ENCODE results near the gene PITX1.

Gene PITX1

GRCh38 chr5:135067587-135067986 lies 33.6 kb upstream of the PITX1 start:
- no peak overlapping the region for H3K4me3 Mint-ChIP-seq
- ATAC-seq (ENCODE audit: low read depth) (no peak), DNase-seq (ENCODE audit: low spot score in 2 of 2) (no peak)
- H3K4me1 Mint-ChIP-seq = no peaks in the 10 kb centered on the region
- H3K9me3 Mint-ChIP-seq = no peaks in the 10 kb centered on the region
- H3K36me3 Mint-ChIP-seq = no peaks in the 10 kb centered on the region
- H3K27me3 Mint-ChIP-seq = peaks cover 1% of the 10 kb centered on the region
- H3K27ac Mint-ChIP-seq = no peak overlapping the region

GRCh38 chr5:135066781-135067180 lies 32.8 kb upstream of the PITX1 start:
- ATAC-seq (ENCODE audit: low read depth) (no peak), DNase-seq (ENCODE audit: low spot score in 2 of 2) (no peak)
- H3K4me3 Mint-ChIP-seq = no peak overlapping the region
- H3K9me3 Mint-ChIP-seq = no peaks in the 10 kb centered on the region
- no peaks in the 10 kb centered on the region for H3K4me1 Mint-ChIP-seq
- H3K36me3 Mint-ChIP-seq = no peaks in the 10 kb centered on the region
- no peak overlapping the region for H3K27ac Mint-ChIP-seq
- H3K27me3 Mint-ChIP-seq = peaks cover 1% of the 10 kb centered on the region

- no peak overlapping the region for H3K4me3 Mint-ChIP-seq
- peaks cover 2% of the 10 kb centered on the region for H3K4me1 Mint-ChIP-seq
- no peak overlapping the region for H3K27ac Mint-ChIP-seq
- H3K9me3 Mint-ChIP-seq = no peaks in the 10 kb centered on the region
- no peak for DNase-seq (ENCODE audit: low spot score in 2 of 2)
- peaks cover 4% of the 10 kb centered on the region for H3K27me3 Mint-ChIP-seq
- no peak for ATAC-seq (ENCODE audit: low read depth)
- no peaks in the 10 kb centered on the region for H3K36me3 Mint-ChIP-seq
Measured at GRCh38 chr5:135065306-135066265, 31.6 kb upstream of the PITX1 start.

GRCh38 chr5:135064235-135064570 lies 30.2 kb upstream of the PITX1 start:
- H3K9me3 Mint-ChIP-seq = no peaks in the 10 kb centered on the region
- peaks cover 7% of the 10 kb centered on the region for H3K27me3 Mint-ChIP-seq
- H3K4me1 Mint-ChIP-seq = peaks cover 6% of the 10 kb centered on the region
- no peaks in the 10 kb centered on the region for H3K36me3 Mint-ChIP-seq
- H3K4me3 Mint-ChIP-seq = no peak overlapping the region
- H3K27ac Mint-ChIP-seq = no peak overlapping the region
- DNase-seq (ENCODE audit: low spot score in 2 of 2) (no peak), ATAC-seq (ENCODE audit: low read depth) (no peak)

GRCh38 chr5:135063511-135064234 lies 29.6 kb upstream of the PITX1 start:
- no peak overlapping the region for H3K27ac Mint-ChIP-seq
- peaks cover 6% of the 10 kb centered on the region for H3K4me1 Mint-ChIP-seq
- no peaks in the 10 kb centered on the region for H3K9me3 Mint-ChIP-seq
- H3K4me3 Mint-ChIP-seq = no peak overlapping the region
- H3K36me3 Mint-ChIP-seq = no peaks in the 10 kb centered on the region
- DNase-seq (ENCODE audit: low spot score in 2 of 2) = no peak
- H3K27me3 Mint-ChIP-seq = peaks cover 8% of the 10 kb centered on the region
- ATAC-seq (ENCODE audit: low read depth) = no peak

- Mint-ChIP-seq H3K27ac (no peak overlapping the region), H3K4me3 (no peak overlapping the region), H3K27me3 (peaks cover 8% of the 10 kb centered on the region), H3K4me1 (peaks cover 6% of the 10 kb centered on the region), H3K36me3 (no peaks in the 10 kb centered on the region), H3K9me3 (no peaks in the 10 kb centered on the region)
- DNase-seq (ENCODE audit: low spot score in 2 of 2) (no peak), ATAC-seq (ENCODE audit: low read depth) (no peak)
Measured at GRCh38 chr5:135063056-135063445, 29.0 kb upstream of the PITX1 start.

DNA sequence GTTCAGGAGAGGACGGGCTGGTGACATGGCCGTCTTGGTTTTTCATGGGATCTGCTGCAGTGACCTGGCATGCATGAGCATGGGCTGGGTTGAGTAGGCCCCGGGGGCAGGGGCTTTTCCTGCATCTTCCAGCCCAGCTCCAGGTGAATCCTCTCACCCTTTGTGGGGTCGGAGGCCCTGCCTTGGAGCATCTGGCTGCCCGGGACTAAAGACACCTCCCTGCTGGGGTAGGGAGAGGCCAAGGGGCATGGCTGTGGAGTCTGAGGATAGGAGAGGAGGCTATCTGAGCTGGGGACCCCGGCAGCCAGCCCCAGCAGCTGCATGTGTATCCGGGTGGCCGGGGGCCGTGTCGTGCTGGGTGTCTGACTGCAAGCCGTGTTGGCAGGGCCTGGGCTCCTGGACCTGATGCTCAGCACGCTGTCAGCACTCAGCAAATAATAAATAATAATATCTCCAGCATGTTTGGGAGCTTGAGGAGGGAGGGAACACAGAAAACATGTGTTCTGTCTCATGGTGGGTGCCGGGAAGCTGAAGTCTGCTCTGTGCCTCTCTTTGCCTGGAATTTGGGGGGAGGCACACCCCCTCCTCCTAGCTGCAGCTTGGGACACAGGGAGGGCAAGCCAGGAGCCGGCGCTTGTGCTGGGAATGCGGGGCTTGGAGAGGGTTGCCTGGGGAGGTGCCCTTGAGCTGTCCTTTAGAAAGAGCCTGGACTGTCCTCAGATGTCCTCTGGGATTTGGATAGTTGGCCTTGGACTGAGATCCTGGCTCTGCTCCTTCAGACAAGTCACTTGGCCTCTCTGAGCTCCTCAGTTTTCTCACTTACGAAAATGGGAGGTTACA lies 28.4 kb upstream of the PITX1 start:
- H3K4me3 Mint-ChIP-seq = no peak overlapping the region
- no peaks in the 10 kb centered on the region for H3K9me3 Mint-ChIP-seq
- H3K27ac Mint-ChIP-seq = no peak overlapping the region
- ATAC-seq (ENCODE audit: low read depth) (no peak), DNase-seq (ENCODE audit: low spot score in 2 of 2) (no peak)
- no peaks in the 10 kb centered on the region for H3K36me3 Mint-ChIP-seq
- H3K27me3 Mint-ChIP-seq = peaks cover 8% of the 10 kb centered on the region
- peaks cover 6% of the 10 kb centered on the region for H3K4me1 Mint-ChIP-seq

DNA sequence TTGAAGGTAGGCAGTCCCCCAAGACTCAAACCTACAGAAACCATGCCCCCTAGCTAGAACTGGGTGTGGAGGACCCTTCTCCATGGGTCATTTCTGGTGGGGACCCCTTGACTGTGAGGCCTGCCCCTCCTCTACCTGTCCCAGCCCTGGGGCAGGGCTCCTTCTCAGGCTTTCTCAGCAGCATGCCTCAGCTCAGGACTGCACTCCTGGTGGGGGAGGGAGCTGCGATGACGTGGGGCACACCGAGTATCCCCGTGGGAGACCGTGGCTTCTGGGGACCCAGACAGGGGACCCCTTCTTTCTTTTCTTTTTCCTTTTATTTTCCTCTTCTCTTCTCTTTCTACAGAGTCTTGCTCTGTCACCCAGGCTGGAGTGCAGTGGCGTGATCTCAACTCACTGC lies 27.0 kb upstream of the PITX1 start:
- no peak overlapping the region for H3K4me3 Mint-ChIP-seq
- H3K9me3 Mint-ChIP-seq = no peaks in the 10 kb centered on the region
- H3K4me1 Mint-ChIP-seq = peaks cover 6% of the 10 kb centered on the region
- H3K27me3 Mint-ChIP-seq = peaks cover 8% of the 10 kb centered on the region
- ATAC-seq (ENCODE audit: low read depth) (no peak), DNase-seq (ENCODE audit: low spot score in 2 of 2) (no peak)
- no peak overlapping the region for H3K27ac Mint-ChIP-seq
- no peaks in the 10 kb centered on the region for H3K36me3 Mint-ChIP-seq

GRCh38 chr5:135060021-135060420 lies 26.0 kb upstream of the PITX1 start:
- Mint-ChIP-seq H3K9me3 (no peaks in the 10 kb centered on the region), H3K4me3 (no peak overlapping the region), H3K27me3 (peaks cover 8% of the 10 kb centered on the region), H3K4me1 (peaks cover 6% of the 10 kb centered on the region), H3K27ac (no peak overlapping the region), H3K36me3 (no peaks in the 10 kb centered on the region)
- DNase-seq (ENCODE audit: low spot score in 2 of 2) (no peak), ATAC-seq (ENCODE audit: low read depth) (no peak)

- Mint-ChIP-seq H3K27me3 (peaks cover 8% of the 10 kb centered on the region), H3K27ac (no peak overlapping the region), H3K9me3 (no peaks in the 10 kb centered on the region), H3K36me3 (no peaks in the 10 kb centered on the region), H3K4me1 (peaks cover 9% of the 10 kb centered on the region), H3K4me3 (no peak overlapping the region)
- ATAC-seq (ENCODE audit: low read depth) = no peak
- no peak for DNase-seq (ENCODE audit: low spot score in 2 of 2)
Measured at GRCh38 chr5:135059000-135059923, 25.2 kb upstream of the PITX1 start.

DNA sequence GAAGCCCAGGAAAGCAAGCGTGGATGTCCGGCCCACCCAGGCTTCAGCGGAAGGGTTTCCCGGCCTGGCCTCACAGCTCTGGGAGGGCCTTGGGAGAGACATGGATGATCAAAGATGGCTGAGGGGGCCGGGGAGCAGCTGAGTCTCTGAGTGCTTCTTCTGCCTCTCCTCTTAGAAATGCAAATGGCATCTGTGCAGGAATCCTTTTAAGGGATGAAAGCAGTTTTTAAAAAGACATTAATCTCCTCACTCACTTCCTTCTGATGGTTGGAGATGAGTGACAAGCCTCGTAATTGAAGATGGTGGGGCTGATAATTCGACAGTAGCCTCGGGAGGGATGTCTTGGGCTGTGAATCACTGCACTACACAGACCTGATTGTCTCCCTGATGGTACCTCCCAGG lies 24.3 kb upstream of the PITX1 start:
- DNase-seq (ENCODE audit: low spot score in 2 of 2) = no peak
- Mint-ChIP-seq H3K4me1 (peaks cover 18% of the 10 kb centered on the region), H3K36me3 (no peaks in the 10 kb centered on the region), H3K9me3 (no peaks in the 10 kb centered on the region), H3K4me3 (no peak overlapping the region), H3K27me3 (peaks cover 6% of the 10 kb centered on the region), H3K27ac (no peak overlapping the region)
- no peak for ATAC-seq (ENCODE audit: low read depth)

DNA sequence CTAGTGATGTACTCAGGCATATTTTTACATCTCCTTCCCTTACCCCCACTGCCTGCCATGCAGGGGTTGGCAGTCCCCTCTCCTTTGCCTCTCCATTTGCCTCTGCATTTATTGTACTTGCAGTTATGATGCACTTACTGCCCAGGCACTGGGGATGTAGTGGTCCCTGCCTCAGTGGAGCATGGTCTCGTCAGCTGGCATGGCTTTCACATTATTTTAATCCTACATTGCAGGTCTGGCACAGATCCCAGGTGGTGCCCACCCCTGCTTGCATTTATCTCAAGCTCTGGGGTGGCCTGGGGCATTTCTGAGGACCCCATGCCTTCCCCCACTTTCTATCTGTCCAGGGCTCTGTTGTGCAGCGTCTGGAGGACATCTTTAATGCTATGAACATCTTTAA lies 23.2 kb upstream of the PITX1 start:
- Mint-ChIP-seq H3K27me3 (peaks cover 8% of the 10 kb centered on the region), H3K36me3 (no peaks in the 10 kb centered on the region), H3K9me3 (no peaks in the 10 kb centered on the region), H3K4me3 (no peak overlapping the region), H3K27ac (no peak overlapping the region), H3K4me1 (peaks cover 29% of the 10 kb centered on the region)
- no peak for ATAC-seq (ENCODE audit: low read depth)
- no peak for DNase-seq (ENCODE audit: low spot score in 2 of 2)

- Mint-ChIP-seq H3K36me3 (no peaks in the 10 kb centered on the region), H3K27me3 (peaks cover 8% of the 10 kb centered on the region), H3K4me1 (peaks cover 33% of the 10 kb centered on the region), H3K4me3 (no peak overlapping the region), H3K27ac (no peak overlapping the region), H3K9me3 (no peaks in the 10 kb centered on the region)
- ATAC-seq (ENCODE audit: low read depth) (no peak), DNase-seq (ENCODE audit: low spot score in 2 of 2) (no peak)
Measured at GRCh38 chr5:135056316-135057030, 22.4 kb upstream of the PITX1 start.

Measured in memory B cell (primary cell).